NCI-H1417 (cell line): Measurements from ENCODE around the gene PLSCR5.

Experiments
- DNase-seq, 3 experiments: peaks; one replicate each; lab custom pipeline; 2025; lab: John Stamatoyannopoulos, UW

PLSCR5 gene

GRCh38 chr3:146544929-146545528 is 60.1 kb downstream of the PLSCR5 start:
- DNase-seq = peak in 1 of 3 experiments; percentile 40

- peak; percentile 39 to 95 (median 92) for DNase-seq
Measured at GRCh38 chr3:146544002-146544928, 60.9 kb downstream of the PLSCR5 start, which contains the start of gene PLSCR1. Gene PLSCR1, minus strand, starts transcription at chr3:146544607. Its CDS starts 8,055 bp downstream, at chr3:146536552.

- no peak for DNase-seq
Measured at GRCh38 chr3:146543461-146544001, 61.6 kb downstream of the PLSCR5 start.

GRCh38 chr3:146542978-146543377 is 62.2 kb downstream of the PLSCR5 start:
- DNase-seq = no peak

- DNase-seq = no peak
Measured at GRCh38 chr3:146542179-146542578, 63.0 kb downstream of the PLSCR5 start.

- no peak for DNase-seq
Measured at GRCh38 chr3:146540978-146541377, 64.2 kb downstream of the PLSCR5 start.

GRCh38 chr3:146540236-146540635 is 64.9 kb downstream of the PLSCR5 start:
- no peak for DNase-seq

- no peak for DNase-seq
Measured at GRCh38 chr3:146539315-146539714, 65.8 kb downstream of the PLSCR5 start.

GRCh38 chr3:146537603-146538002 is 67.5 kb downstream of the PLSCR5 start:
- no peak for DNase-seq

GRCh38 chr3:146536681-146537080 is 68.5 kb downstream of the PLSCR5 start:
- no peak for DNase-seq
